Stimulated activated naive B cell treated with anti-CD40 and anti-IgM and Interleukin-4, amounts not matched to agents 10 μg/mL and 1 μg/mL and 100 μg/mL, for 72 hours (primary cell): ENCODE measurements around the gene FOXO3.
"Not testable (repeated sequence)": the region's sequence is repeated elsewhere in the genome, so short reads cannot be mapped to it uniquely, and the experiment has no call there.

Source experiments
- ATAC-seq, 2 donors: fragments of 150-1000 bp; cut with Tn5 transposase; replicated peaks; 2 replicates each; pipeline ENCODE4 v1.10.0; 2021; ENCODE audit warnings: moderate library complexity in 1 of 2
- DNase-seq: peaks from one replicate; pipeline ENCODE4 v3.0.0; 2021
- H3K27ac Mint-ChIP-seq: one replicate; pipeline ENCODE4 v1.8.0; 2022; ENCODE audit warnings: mild to moderate bottlenecking, mixed read lengths
- H3K27me3 Mint-ChIP-seq, 2 donors: one replicate each; pipeline ENCODE4 v1.8.0; 2022; ENCODE audit warnings: mixed read lengths in 2 of 2
- H3K36me3 Mint-ChIP-seq, 2 donors: one replicate each; pipeline ENCODE4 v1.8.0; 2022; ENCODE audit warnings: mixed read lengths in 2 of 2, mild to moderate bottlenecking in 1 of 2
- H3K4me1 Mint-ChIP-seq, 2 donors: one replicate each; pipeline ENCODE4 v1.8.0; 2022; ENCODE audit warnings: mixed read lengths in 2 of 2, mild to moderate bottlenecking in 1 of 2
- H3K4me3 Mint-ChIP-seq, 2 donors: one replicate each; pipeline ENCODE4 v1.8.0; 2022; ENCODE audit warnings: mild to moderate bottlenecking in 2 of 2, mixed read lengths in 2 of 2, moderate library complexity in 1 of 2
- H3K9me3 Mint-ChIP-seq, 2 donors: one replicate each; pipeline ENCODE4 v1.8.0; 2022; ENCODE audit warnings: mixed read lengths in 2 of 2, mild to moderate bottlenecking in 1 of 2

FOXO3 gene

DNA sequence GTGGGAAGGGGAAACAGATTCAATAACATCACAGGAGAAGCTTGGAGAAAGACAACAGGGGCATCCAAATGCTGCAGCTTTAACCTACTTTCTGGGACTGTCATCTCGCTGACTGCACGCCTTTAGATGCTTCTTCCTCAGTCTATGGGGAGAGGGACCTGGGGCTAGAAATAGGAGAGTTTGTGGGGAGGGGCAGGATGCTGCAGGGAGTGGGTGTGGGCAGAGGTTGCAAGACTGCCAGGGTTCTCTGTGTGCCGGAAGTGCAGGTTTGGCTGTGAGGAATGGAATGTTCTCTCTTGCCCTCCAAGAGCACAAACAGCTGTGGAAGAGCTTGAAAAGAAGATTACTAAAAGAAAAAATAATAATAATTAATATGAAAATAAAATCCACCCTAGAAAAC, 93.2 kb downstream of the FOXO3 start:
- Mint-ChIP-seq H3K36me3 (peaks cover 3% of the 10 kb centered on the region in 2 donors), H3K27me3 (no peaks in the 10 kb centered on the region), H3K4me3 (no peak overlapping the region), H3K27ac (no peak overlapping the region), H3K4me1 (peaks cover 21 to 23% of the 10 kb centered on the region in 2 donors), H3K9me3 (peaks cover 0 to 4% of the 10 kb centered on the region in 2 donors)
- no peak for DNase-seq
- no peak for ATAC-seq

DNA sequence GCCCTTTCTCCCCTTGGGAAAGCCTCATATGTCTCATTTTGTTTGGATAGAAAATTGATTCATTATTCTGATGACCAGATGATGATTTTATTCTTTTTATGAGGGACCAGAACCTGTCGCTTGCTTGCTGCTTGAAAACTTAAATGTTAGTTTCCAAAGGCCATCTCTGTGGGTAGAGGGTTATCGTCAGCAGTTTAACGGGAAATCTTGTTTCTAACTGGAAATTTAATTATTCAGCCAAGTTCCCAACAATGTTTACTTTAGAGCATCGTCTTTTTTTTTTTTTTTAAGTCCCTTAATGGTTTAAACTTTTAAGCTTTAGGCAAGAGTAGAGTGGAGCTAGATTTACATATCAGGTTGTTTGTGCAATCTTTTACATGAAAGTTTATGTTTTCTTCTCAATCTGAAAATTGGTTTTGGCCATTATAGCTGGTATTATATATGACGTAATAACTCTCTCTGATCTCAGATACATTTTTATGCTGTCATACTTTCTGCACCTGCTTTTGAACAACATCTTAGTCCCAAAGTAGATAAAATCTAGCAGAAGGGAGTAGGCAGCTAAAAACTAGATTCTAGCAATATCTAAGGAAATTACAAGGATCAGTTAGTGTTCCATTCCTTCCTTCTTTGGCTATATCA, 93.9 kb downstream of the FOXO3 start:
- Mint-ChIP-seq H3K9me3 (peaks cover 0 to 4% of the 10 kb centered on the region in 2 donors), H3K36me3 (peaks cover 1 to 2% of the 10 kb centered on the region in 2 donors), H3K27me3 (no peaks in the 10 kb centered on the region), H3K4me1 (peaks cover 19 to 23% of the 10 kb centered on the region in 2 donors), H3K27ac (no peak overlapping the region), H3K4me3 (no peak overlapping the region)
- no peak for DNase-seq
- no peak for ATAC-seq

DNA sequence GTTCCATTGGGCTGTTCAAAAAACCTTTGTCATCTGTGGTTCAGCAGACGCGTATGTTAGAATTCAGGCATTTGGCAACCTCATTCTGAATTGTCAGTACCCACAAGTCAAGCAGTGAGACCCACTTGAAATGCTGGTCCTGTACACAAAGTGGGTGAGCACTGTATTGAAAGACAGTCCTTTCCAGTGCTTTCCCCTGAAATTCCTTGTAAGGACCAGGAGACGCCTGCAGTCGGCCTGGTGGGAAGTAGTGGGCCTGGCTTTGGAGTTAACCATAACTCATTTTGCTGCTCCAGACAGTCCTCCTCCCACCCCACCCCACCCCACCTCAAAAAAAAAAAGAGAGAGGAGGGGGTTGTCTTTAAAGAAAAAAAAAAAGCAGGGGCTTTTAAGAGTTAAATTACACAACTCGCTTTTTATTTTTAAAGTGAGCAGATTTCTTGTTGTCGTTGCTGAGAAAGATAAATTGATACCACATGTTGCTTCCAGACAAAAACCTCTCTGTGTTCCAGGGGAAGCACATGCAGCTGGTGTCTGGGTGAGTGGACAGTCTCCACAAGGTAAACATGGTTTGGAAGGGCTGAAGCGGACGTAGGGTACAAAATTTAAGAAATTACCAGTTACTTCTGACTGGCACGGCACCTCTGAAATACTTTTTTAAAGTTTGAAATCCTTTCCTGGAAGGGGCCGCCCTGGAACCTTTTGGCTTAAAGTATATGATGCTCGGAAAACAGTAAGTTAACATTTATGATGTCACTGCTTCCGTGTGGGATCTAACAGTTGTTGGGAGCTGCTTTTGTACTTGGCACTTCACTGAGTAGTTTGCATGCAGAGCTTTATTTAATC, 95.3 kb downstream of the FOXO3 start:
- Mint-ChIP-seq H3K36me3 (no peaks in the 10 kb centered on the region), H3K4me3 (no peak overlapping the region), H3K27ac (no peak overlapping the region), H3K9me3 (peaks cover 0 to 4% of the 10 kb centered on the region in 2 donors), H3K4me1 (peaks cover 9 to 14% of the 10 kb centered on the region in 2 donors), H3K27me3 (no peaks in the 10 kb centered on the region)
- ATAC-seq (no peak), DNase-seq (no peak)

DNA sequence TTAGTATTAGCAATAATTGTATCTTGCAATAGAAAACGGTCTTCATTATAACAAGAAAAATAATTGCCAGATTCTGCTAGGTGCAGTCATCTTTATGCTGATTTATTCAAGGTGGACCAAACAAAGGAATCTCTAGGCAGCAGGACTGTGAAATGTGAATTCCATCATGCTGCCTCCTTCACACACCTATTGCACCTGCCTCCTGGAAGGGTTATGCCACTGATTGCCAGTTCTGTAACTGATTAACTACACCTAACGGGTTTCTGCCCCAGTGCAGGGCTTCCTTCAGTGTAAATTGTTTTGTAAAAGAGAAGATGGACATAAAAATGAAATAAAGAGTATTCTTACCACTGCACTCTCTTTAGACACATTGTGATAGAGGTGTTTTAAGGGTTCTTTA, 96.1 kb downstream of the FOXO3 start:
- H3K9me3 Mint-ChIP-seq = peaks cover 0 to 4% of the 10 kb centered on the region in 2 donors
- H3K36me3 Mint-ChIP-seq = no peaks in the 10 kb centered on the region
- no peak for ATAC-seq

DNA sequence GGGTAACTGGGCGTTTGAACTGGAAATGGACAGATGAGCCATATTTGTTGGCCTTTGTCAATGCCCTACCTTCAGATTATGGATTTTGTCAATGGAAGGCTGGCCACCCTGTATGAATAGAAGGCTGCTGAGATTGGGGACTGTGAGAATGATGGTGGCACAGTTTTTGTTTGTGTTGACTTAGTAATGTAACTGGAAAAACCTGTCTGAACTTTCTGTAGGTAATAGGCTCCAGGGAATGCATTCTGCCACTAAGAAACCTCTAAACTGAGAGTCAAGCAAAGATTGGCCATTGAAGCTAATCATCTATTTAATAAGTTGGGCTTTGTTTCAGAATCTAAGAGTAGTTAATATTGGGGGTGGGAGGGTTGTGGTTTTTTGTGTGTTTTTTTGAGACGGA, 97.5 kb downstream of the FOXO3 start:
- H3K27ac Mint-ChIP-seq = no peak overlapping the region
- H3K36me3 Mint-ChIP-seq = peaks cover 0 to 1% of the 10 kb centered on the region in 2 donors
- no peak for DNase-seq
- no peaks in the 10 kb centered on the region for H3K27me3 Mint-ChIP-seq
- no peak overlapping the region for H3K4me3 Mint-ChIP-seq
- no peak for ATAC-seq
- peaks cover 4 to 9% of the 10 kb centered on the region in 2 donors for H3K4me1 Mint-ChIP-seq
- H3K9me3 Mint-ChIP-seq = peaks cover 0 to 4% of the 10 kb centered on the region in 2 donors

More for the DNA sequence above, 96.1 kb downstream of the FOXO3 start:
- Mint-ChIP-seq H3K27me3 (no peaks in the 10 kb centered on the region), H3K27ac (no peak overlapping the region), H3K4me3 (no peak overlapping the region), H3K4me1 (peaks cover 4 to 9% of the 10 kb centered on the region in 2 donors)
- DNase-seq = no peak

DNA sequence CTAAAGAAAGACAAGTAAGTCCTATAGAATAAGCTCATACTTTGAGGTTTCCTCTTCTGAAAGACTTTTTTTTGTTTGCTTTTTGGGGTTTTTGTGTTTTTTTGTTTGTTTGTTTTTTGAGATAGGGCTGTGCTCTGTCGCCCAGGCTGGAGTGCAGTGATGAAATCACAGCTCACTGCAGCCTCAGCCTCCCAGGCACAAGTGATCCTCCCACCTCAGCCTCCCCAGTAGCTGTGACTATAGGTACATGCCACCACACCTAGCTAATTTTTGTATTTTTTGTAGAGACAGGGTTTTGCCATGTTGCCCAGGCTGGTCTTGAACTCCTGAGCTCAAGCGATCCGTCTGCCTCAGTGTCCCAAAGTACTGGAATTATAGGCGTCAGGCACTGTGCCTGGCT, 98.1 kb downstream of the FOXO3 start:
- not testable (repeated sequence) for H3K4me3 Mint-ChIP-seq, H3K9me3 Mint-ChIP-seq, DNase-seq, ATAC-seq, H3K36me3 Mint-ChIP-seq, H3K27me3 Mint-ChIP-seq, H3K27ac Mint-ChIP-seq, H3K4me1 Mint-ChIP-seq

DNA sequence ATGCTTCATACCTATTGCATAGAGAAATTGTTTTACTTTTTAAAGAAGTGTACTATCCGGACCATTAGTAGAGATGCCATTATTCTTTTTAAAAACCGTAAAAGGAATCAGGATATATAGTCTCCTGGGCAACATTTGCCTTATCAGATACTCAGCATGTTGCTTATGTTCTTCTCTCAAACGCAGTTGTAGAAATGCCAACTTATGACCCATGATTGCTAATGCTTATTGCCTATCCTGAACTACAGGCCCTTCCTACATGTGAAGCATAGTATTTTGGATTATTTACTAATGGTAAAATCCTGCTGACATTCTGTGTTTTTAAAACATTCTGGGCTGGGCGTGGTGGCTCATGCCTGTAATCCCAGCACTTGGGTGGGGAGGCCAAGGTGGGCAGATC, 99.5 kb downstream of the FOXO3 start:
- Mint-ChIP-seq H3K4me1 (no peaks in the 10 kb centered on the region), H3K27me3 (no peaks in the 10 kb centered on the region), H3K27ac (no peak overlapping the region), H3K36me3 (peaks cover 8 to 10% of the 10 kb centered on the region in 2 donors), H3K4me3 (no peak overlapping the region), H3K9me3 (peaks cover 0 to 4% of the 10 kb centered on the region in 2 donors)
- no peak for DNase-seq
- ATAC-seq = no peak

DNA sequence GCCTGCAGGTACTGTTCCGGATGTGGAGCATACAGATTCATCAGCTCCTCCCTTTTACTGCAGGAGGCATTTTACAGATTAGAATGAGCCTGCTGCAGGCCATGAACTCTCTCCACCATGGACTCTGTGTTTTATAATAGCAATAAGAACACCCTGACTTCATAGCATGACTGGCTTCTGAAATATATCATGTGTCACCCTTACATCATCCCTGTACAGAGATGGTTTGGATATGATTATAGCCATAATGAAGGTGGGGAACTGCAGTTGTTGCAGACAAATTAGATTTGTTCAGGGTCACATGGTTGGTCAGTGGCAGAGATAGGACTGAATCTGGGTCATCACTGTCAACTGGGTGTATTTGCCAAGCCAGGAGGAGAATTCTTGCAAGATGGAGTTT, 100.7 kb downstream of the FOXO3 start:
- H3K36me3 Mint-ChIP-seq = peaks cover 8 to 14% of the 10 kb centered on the region in 2 donors
- no peaks in the 10 kb centered on the region for H3K27me3 Mint-ChIP-seq
- H3K4me3 Mint-ChIP-seq = no peak overlapping the region
- no peaks in the 10 kb centered on the region for H3K4me1 Mint-ChIP-seq
- H3K9me3 Mint-ChIP-seq = peaks cover 0 to 4% of the 10 kb centered on the region in 2 donors
- no peak for DNase-seq
- ATAC-seq = no peak
- H3K27ac Mint-ChIP-seq = no peak overlapping the region

DNA sequence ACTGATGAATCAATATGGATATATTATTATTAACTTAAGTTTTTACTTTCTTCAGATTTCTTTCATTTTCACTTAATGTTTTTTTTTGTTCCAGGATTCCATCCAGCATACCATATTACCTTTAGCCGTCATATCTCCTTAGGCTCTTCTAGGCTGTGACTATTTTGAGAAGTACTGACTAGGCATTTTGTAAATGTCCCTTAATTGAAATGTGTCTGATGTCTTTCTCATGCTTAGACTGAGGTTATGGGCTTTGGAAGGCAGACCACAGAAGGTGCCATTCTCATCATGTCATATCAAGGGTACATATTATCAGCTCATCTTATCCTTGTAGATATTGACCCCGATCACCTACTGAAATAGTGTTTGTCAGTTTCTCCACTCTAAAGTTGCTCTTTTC, 101.3 kb downstream of the FOXO3 start:
- DNase-seq (no peak), ATAC-seq (no peak)
- no peaks in the 10 kb centered on the region for H3K27me3 Mint-ChIP-seq
- H3K4me1 Mint-ChIP-seq = no peaks in the 10 kb centered on the region
- H3K9me3 Mint-ChIP-seq = peaks cover 0 to 4% of the 10 kb centered on the region in 2 donors
- no peak overlapping the region for H3K4me3 Mint-ChIP-seq
- no peak overlapping the region for H3K27ac Mint-ChIP-seq
- peaks cover 8 to 14% of the 10 kb centered on the region in 2 donors for H3K36me3 Mint-ChIP-seq

DNA sequence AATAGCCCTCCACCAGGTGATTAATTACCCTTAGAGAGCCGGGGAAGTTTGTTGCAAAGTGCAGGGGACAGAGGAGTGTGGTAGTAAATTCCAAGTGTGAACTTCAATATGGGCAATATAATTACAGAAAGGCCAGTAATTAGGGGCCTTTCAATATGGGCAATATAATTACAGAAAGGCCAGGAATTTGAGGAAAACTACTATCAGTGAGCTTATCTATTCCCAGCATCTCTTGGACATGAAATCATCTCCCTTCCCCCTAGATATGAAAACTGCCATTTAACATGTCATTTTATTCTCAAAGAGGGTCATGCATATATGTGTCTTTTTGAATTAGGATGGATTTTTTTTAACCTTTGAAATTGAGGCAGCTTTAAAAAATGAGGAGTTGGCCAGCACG, 102.0 kb downstream of the FOXO3 start:
- H3K4me1 Mint-ChIP-seq = no peaks in the 10 kb centered on the region
- ATAC-seq (no peak), DNase-seq (no peak)
- no peaks in the 10 kb centered on the region for H3K27me3 Mint-ChIP-seq
- no peak overlapping the region for H3K27ac Mint-ChIP-seq
- no peak overlapping the region for H3K4me3 Mint-ChIP-seq
- peaks cover 11 to 14% of the 10 kb centered on the region in 2 donors for H3K36me3 Mint-ChIP-seq
- peaks cover 0 to 4% of the 10 kb centered on the region in 2 donors for H3K9me3 Mint-ChIP-seq

DNA sequence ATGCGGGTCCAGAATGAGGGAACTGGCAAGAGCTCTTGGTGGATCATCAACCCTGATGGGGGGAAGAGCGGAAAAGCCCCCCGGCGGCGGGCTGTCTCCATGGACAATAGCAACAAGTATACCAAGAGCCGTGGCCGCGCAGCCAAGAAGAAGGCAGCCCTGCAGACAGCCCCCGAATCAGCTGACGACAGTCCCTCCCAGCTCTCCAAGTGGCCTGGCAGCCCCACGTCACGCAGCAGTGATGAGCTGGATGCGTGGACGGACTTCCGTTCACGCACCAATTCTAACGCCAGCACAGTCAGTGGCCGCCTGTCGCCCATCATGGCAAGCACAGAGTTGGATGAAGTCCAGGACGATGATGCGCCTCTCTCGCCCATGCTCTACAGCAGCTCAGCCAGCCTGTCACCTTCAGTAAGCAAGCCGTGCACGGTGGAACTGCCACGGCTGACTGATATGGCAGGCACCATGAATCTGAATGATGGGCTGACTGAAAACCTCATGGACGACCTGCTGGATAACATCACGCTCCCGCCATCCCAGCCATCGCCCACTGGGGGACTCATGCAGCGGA, 102.9 kb downstream of the FOXO3 start:
- not testable (repeated sequence) for H3K4me1 Mint-ChIP-seq, DNase-seq, H3K4me3 Mint-ChIP-seq, H3K27ac Mint-ChIP-seq, H3K9me3 Mint-ChIP-seq, H3K27me3 Mint-ChIP-seq, ATAC-seq
- peaks cover 17 to 19% of the 10 kb centered on the region in 2 donors for H3K36me3 Mint-ChIP-seq

DNA sequence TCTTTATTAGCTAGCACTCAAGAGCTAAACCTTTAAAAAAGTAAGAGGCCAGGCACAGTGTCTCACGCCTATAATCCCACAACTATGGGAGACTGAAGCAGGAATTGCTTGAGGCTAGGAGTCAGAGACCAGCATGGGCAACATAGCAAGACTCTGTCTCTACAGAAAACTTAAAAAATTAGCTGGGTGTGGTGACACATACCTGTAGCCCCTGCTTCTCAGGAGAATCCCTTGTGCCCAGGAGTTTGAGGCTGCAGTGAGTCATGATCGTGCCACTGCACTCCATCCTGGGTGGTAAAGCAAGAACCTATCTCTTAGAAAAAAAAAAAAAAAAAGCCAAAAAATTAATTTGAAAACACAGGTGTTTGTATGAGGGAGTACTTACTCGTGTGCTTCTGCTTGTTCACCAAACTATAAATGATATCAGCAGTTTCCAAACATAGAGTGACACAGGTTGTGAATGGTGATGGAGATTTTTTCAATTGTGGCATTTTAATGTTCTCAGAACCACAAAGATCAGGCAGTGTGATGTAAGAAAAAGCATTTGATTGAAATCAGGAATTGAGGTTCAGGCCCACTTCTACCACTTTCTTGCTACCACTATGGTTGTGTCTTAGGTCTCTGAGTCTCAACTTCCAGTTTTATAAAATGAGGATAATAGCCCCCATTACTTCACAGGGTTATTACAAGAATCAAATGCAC, 104.9 kb downstream of the FOXO3 start:
- DNase-seq = no peak
- no peaks in the 10 kb centered on the region for H3K9me3 Mint-ChIP-seq
- H3K36me3 Mint-ChIP-seq = peaks cover 21 to 22% of the 10 kb centered on the region in 2 donors
- no peak for ATAC-seq
- H3K4me3 Mint-ChIP-seq = no peak overlapping the region
- no peak overlapping the region for H3K27ac Mint-ChIP-seq
- H3K4me1 Mint-ChIP-seq = peaks cover 3 to 12% of the 10 kb centered on the region in 2 donors
- no peaks in the 10 kb centered on the region for H3K27me3 Mint-ChIP-seq

DNA sequence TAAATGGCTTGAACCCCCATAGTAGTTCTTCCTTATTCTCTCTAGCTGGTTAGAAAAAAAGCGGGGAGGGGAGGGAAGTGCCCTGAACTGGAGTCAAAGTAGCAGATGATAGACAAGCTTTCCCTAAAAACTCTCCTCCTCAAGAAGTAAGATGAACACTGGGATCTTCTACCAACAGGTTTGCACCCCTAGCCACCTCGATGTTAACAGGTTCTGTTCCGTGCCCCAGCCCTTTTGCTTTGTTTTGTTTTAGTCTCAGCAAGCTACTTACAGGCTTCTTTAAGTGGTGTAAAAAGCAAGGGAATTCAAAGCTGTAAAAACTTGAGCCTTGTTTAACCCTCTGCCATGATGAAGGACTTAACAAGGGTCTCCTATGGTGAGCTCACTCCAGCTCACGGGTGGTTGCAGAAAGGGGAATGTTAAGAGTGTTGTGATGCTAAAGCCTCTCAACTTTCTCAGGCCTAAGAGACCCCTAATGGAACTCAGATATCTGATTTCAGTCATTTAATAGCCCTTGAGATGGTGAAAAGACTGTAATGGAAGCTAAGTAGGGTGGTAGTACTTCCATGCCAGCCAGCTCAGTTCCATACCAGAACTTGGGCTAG, 106.0 kb downstream of the FOXO3 start:
- Mint-ChIP-seq H3K9me3 (no peaks in the 10 kb centered on the region), H3K36me3 (peaks cover 21 to 22% of the 10 kb centered on the region in 2 donors), H3K27ac (no peak overlapping the region), H3K4me1 (peaks cover 6 to 18% of the 10 kb centered on the region in 2 donors), H3K4me3 (no peak overlapping the region), H3K27me3 (no peaks in the 10 kb centered on the region)
- no peak for ATAC-seq
- no peak for DNase-seq

DNA sequence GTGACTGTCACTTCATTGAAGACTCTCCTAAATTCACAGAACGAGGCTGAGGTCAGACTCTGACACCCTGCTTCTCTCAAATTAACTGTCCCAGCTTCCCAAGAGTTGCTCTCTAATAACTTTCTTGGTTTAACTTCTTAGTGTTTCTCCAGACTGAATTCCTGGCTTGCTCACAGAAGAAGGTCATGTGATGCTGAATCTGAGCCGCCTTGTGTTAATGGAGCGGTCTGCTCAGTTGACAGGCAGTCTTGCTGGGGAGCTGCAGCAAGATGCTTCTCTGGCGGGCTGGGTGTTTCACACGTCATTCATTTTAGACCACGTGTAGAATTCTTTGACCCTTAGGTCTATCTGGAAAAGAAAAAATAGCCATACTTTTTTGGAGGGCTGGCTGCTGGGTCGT, 107.3 kb downstream of the FOXO3 start:
- H3K36me3 Mint-ChIP-seq = peaks cover 21 to 22% of the 10 kb centered on the region in 2 donors
- DNase-seq (no peak), ATAC-seq (no peak)
- no peaks in the 10 kb centered on the region for H3K27me3 Mint-ChIP-seq
- H3K9me3 Mint-ChIP-seq = no peaks in the 10 kb centered on the region
- peaks cover 9 to 25% of the 10 kb centered on the region in 2 donors for H3K4me1 Mint-ChIP-seq
- no peak overlapping the region for H3K4me3 Mint-ChIP-seq
- H3K27ac Mint-ChIP-seq = no peak overlapping the region
